Measurements from ENCODE around the gene DOCK2.
"Not testable (repeated sequence)": the region's sequence is repeated elsewhere in the genome, so short reads cannot be mapped to it uniquely, and the experiment has no call there.

The DOCK2 gene

DNA sequence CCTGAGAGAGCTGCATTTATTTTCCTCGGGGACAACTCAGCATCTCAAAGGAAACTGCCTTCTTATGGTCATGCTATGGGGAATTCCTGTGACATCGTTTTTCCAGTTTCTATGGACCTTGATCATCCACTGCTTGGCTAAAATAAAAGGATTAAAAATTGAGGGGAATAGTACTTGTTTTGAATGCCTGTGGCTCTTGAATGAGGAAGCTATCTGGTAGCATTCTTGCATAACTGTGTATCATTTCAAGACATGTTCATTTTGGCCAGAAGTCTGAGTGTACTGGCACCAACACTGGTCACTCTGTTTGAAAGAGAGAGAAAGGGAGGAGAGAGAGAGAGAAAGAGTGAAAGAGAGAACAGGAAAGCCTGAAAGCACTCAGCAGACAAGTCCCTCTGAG, 116.7 kb downstream of the DOCK2 start:
- DNase-seq (ENCODE audit: low spot score) (no peak), FAIRE-seq (no peak)

DNA sequence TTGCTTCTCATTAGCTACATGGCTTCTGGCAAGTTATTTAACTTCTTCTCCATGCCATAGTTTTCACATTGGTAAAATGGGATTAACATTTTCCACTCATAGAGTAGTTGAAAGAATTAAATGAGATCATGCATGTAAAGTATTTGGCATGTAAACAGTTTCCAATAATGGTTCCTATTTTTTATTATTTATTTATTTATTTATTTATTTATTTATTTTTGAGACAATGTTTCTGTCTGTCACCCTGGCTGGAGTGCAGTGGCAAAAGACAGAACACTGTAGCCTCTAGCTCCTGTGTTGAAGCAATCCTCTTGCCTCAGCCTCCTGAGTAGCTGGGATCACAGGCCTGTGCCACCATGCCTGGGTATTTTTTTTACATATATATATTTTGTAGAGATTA, 117.7 kb downstream of the DOCK2 start:
- DNase-seq (ENCODE audit: low spot score) (no peak), FAIRE-seq (no peak)

DNA sequence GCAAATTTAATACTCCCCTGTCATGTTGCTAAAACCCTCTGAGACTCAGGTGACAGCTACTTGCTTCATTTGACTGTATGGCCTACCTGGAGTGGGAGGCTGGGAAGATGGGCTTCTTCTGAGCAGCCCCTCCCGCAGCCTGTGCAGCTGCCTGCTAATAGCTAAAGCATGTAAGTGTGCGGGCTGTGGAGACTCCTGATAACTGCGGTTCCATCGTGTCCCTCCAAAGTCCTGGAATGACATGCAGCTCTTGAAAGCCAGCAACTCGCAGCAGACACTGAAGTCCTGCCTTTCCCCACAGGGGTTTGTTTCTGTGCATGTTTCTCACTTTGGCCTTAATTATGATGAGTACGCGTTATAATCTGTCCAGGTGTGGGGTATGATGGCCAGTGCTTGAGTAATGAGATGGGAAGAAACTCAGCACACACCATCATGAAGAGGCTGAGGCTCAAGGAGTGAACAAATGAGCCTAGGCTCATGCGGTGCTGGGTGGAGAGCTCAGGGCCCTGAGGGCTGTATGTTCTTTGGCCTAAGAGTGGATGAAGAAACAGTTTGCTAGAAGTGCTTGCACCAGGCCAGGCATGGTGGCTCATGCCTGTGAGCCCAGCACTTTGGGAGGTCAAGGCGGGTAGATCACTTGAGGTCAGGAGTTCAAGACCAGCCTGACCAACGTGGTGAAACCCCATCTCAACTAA, 119.1 kb downstream of the DOCK2 start:
- FAIRE-seq, result no peak
- no peak for DNase-seq (ENCODE audit: low spot score)

DNA sequence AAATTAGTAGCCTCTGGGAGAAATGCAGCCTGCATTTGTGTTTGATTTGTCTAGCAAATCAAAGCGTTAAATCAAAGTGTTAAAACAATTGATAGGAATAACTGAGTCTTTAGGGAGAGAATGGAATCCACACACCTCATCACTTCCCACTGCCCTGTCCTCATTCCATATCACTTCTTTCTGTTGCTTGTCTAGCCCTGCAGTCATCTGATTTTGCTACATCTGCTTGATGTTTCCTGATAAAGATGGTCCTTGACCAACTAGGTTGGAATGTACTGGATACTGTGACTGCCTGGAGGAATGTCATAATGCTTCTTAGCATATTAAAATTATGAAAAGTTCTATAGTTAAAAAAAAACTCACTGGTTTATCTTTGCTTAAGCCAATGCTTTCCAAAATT, 119.9 kb downstream of the DOCK2 start:
- DNase-seq (ENCODE audit: low spot score), result no peak
- FAIRE-seq, result no peak

DNA sequence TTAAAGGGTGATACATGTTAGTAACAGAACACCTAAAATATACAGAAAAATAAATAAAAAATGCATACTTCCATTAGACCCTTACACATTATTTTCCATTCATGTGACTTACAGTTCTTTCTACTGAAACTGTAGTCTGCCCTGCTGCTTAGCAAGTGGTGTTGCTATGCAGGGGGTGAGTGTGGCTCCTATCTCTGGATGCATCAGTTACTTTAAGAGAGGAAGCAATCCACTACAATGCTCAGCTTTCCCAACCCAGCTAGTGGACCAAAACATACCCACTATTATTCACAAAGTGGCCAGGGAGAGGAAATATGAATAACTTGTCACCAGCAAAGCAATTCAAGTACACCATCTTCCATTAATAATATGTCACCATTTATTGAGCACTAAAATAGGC, 121.8 kb downstream of the DOCK2 start:
- DNase-seq (ENCODE audit: low spot score) (no peak), FAIRE-seq (no peak)

DNA sequence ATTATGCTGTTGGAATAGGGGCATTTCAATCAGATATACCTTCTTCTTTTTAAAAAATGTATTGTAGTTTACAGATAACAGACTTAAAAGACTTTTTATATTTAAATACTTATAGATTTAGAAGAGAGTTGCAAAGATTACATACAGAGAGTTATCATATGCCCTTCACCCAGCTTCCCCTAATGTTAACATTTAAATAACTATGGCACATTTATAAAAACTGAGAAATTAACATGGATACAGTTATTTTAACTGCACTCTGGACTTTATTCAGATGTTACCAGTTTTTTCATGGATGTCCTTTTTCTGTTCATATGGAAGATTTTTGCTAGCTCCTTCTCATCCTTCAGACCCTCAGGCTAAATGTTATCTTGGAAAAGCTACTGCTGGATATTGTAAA, 123.2 kb downstream of the DOCK2 start:
- FAIRE-seq, result no peak
- DNase-seq (ENCODE audit: low spot score), result no peak

DNA sequence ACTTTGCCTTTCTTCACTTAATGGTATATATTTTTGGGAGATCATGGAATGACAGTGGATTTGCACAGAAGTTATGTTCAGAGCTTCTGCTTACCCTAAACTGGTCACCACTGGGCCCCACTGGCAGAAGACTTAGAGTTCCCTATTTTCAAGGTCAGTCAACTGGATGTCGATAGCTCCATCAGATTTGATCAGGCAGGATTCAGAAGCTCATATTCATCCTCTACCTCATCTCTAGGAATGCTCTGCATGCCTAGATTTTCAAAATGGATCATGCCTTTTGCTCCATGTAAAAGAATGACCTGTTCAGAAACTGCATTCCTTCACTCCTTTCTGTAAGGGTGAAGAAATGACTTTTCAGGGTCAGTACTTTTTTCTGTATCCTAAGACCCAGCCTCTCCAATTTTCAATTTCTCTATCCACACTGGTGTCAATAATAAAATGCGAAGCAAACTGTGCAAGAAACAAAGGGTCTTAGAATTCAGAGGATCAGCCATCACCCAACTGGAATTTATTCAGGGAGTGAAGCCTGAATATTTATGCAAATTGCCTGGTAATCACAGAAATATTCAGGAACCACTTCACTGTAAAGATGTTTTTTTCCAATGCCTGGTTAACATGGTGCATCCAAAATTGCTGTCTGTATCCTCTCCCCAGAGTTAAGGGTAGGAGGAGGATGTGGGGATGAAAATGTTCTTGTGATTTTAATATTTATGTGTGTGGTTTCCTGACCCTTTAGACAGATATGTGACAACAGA, 125.4 kb downstream of the DOCK2 start:
- no peak for FAIRE-seq

DNA sequence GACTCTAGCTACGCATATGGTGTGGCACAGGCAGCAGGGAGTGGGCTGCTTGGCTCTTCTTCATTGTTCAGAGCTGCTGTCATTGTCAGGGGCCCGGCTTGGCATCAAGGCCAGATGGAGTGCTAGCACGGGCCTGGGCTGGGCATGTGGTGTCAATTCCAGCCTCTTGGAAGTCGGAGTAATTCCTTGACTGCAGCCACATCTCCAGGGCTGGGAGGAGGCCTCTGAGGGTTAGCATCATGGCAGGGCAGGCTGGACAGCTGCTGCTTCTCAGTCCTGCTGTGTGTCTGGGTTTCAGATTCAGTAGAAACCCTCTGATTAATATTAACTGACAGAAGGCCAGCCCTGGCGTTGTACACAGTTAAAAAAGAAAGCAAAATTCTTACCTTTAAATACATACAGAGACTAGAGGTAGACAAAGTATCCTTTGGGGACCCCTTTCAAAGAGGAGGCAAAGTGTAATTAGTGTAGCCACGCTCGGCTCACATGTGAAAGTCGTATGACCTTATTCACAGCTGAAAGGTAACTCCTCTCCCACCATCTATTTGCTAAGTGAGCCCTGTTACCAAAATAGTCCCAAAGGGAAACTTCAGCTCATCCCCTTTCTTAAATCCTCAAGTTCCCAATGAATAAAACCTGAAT, 126.4 kb downstream of the DOCK2 start:
- FAIRE-seq (no peak), DNase-seq (ENCODE audit: low spot score) (no peak)

More for the DNA sequence above, 125.4 kb downstream of the DOCK2 start:
- DNase-seq (ENCODE audit: low spot score), result no peak

DNA sequence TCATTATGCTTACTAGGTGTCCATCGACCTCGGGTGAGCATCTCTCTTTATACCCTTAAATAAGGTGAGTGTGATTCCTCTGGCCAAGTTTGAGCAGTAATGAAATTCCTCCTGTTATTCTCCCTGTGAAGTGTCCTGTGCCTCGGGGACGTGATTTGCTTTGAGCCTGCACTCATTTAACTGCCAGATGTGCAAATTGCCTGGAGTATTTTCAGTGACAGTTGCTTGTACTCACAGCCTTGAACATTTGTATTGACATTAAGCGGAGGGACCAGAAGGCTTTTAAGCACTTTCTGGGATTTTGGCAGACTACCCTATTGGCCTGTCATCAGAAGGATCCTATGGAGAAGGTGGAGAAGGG, 126.9 kb downstream of the DOCK2 start:
- DNase-seq (ENCODE audit: low spot score) (no peak), FAIRE-seq (no peak)

DNA sequence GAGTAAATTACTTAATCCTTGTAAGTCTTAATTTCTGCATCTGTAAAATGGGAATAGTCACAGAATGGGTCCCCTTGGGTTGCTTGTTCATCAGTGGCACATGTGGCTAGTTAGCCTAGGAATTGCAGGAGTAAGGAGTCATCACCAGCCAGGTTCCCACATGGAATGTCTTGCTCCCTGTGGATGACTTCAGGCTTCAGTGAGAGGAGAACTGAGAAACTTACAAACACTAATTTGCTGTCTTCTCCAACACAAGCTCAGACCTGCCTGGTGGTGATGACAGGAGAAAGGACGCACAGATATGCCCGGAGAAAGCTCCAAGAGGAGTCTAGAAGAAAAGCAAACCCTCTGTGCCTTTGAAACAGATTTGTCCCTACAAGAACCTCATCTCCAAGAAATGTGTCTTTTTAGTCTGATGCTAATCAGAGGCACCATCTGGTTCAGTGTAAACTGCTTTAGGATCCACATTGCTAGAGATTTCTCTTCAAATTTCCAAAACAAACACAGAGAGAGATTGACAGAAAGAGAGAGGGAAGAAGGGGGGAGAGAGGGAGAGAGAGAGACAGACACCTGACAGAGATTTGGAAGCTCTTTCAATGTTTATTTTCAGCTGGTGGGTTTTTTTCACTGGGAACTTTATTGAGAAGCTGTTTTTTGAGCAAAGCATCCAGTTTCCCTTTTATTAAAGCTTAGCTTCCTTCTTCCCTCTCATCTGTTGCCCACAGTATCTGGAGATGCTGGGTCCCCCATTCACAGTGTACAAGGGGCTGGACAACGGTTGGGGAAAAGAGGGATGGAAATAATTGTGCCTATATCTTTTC, 128.3 kb downstream of the DOCK2 start:
- DNase-seq (ENCODE audit: low spot score), result no peak
- FAIRE-seq, result no peak

DNA sequence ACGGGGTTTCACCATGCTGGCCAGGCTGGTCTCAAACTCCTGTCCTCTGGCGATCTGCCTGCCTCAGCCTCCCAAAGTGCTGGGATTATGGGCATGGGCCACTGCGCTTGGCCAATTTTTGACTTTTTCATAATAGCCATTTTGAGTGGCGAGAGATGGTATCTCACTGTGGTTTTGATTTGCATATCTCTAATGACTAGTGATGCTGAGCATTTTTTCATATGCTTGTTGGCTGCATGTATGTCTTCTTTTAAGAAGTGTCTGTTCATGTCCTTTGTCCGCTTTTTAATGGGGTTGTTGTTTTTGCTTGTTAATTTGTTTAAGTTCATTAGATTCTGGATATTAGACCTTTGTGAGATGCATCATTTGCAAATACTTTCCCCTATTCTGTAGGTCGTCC, 129.9 kb downstream of the DOCK2 start:
- FAIRE-seq; DNase-seq (ENCODE audit: low spot score): not testable (repeated sequence)

DNA sequence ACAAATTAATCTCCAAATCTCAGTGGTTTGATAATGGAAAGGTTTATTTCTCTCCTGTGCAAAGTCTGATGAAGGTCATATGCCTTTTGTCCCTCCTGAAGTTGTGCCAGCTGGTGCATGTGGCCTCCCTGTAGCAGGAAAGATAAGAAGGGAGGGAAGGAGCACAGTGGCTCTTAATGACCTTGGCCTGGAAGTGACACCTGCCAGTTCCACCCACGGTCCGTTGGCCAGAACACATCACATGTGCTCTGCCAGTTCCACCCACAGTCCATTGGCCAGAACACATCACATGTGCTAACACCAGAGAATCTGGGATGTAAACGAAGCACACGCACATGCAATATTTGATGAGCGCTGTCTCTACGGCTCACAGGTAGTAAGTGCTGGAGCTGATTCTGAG, 130.9 kb downstream of the DOCK2 start:
- DNase-seq (ENCODE audit: low spot score) (no peak), FAIRE-seq (no peak)

DNA sequence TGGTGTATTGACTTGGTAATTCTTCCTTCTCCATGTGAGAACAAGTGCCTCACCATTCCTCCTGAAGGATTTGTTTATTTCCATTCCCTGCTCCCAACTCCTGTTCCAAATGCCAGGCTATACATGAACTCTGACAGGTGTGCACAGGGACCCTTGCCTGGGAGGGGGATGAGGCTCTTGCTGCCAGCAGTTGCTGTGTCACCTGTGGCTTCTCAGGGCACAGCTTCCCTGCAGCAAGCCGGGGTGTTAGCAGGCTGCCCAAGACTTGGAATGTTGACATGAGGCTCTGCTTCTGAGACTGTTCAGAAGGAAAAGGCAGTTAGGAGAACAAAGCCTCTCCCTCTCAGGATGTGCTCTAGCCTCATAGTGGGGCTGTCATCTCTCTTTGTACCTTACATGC, 131.3 kb downstream of the DOCK2 start:
- FAIRE-seq (no peak), DNase-seq (ENCODE audit: low spot score) (no peak)

DNA sequence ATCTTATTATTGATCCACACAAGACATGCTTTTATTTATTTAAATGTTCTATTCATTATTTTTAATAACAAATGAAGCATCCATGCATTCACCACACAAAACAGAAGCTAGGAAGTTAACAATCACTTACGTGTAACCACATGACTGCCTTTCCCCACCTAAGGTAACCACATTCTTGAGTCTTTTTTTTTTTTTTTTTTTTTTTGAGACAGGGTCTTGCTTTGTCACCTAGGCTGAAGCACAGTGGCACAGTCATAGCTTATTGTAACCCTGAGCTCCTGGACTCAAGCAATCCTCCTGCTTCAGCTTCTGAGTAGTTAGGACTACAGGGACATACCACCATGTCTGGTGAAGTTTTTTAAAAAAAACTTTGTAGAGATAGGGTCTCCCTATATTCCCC, 133.0 kb downstream of the DOCK2 start:
- DNase-seq (ENCODE audit: low spot score) (peak; percentile 52), FAIRE-seq (peak; percentile 45)

DNA sequence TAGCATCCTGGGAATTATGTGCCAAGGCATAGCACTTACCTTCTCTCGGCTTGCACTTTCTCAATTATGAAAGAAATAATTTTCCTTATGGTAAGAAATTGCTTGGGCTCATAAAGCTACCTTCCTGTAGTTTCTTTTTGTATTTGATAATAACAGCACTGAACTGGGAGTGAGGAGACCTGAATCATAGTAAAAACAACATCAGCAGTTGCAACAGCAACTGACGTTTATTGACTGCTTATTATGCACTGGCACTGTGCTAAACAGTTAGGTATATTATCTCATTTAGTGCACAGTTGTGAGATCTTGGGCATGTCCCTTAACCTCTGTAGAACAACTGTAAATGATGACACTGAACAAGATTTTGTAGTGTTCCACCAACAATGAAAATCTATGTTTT, 135.2 kb downstream of the DOCK2 start:
- FAIRE-seq, result no peak
- DNase-seq (ENCODE audit: low spot score), result no peak

DNA sequence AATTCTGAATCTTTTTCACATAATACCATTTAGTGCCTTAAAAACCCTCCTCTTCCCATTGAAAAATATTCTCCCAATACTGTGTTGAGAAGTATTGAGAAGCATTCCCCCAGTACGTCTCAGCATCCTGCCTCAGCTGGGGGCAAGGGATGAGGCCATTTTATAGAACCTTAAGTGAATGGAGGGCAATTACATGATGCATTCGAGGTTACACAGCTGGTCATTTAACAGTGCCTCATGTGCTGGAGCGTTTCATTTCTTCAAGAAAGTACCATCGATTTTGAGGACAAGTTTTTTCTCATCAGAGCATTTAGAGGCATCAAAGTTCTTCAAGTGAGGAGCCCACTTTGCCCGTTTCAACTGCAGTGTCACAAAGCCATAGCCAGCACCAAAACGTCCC, 135.6 kb downstream of the DOCK2 start:
- no peak for FAIRE-seq
- no peak for DNase-seq (ENCODE audit: low spot score)

DNA sequence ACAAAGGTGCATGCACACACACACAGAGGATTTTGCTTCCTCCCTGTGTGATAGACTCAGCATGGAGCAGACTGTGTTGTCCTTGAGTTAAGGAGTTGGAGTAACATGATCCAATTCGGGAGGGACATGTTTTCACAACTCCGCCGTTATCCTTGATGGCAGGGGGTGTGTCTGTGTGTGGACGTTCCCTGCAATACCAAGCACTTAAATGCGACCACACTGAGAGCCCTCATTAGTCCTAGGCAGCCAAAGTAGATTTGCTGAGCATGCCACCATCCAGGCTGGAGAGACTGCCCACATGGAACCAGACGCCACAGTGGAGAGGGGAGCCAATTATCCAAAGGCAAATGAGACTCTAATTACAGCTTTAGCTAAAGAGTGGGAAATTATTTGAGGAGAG, 140.1 kb downstream of the DOCK2 start:
- no peak for FAIRE-seq

DNA sequence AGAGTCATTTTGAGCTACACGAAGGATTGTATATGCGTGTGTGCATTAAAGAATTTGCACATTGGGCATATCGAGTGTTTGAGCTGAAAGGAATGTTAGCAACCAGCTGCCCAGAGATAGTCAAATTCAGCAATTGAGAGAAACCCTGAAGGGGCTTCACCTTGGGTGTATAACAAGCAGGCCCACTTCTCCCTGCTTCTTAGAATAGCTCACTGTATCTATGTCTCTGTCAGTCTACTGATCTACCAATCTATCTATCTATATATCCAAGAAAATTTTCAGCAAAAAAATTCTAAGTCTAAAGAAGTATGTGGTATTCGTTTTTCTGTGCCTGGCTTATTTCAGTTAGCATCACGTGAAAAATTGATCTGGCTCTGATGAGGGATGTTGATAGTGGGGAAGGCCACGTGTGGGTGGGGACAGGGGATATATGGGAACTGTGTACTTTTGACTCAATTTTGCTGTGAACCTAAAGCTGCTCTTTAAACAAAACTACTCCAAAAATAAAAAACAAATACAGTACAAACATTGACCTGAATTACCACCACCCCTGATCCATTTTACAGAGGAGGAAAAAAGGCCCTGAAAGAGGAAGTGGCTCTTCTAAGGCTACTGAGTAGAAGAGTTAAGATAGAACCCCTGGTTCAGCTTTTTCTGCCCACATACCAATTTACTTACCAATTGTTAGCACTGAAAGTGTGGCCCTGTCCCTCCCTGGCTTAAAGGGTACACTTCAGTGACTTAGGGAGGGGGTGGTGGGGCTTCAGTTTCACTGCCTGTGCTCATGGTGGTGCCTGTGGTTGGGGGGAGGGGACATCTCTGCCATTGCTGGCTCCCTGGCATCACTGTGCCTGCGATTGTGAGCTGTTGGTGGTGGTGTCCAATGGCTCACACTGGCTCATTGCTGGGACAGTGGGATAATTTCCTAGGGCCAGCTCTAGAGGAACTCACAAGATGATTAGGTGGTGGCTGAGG, 141.8 kb downstream of the DOCK2 start:
- DNase-seq (ENCODE audit: low spot score) (no peak), FAIRE-seq (no peak)

More for the DNA sequence above, 140.1 kb downstream of the DOCK2 start:
- no peak for DNase-seq (ENCODE audit: low spot score)

DNA sequence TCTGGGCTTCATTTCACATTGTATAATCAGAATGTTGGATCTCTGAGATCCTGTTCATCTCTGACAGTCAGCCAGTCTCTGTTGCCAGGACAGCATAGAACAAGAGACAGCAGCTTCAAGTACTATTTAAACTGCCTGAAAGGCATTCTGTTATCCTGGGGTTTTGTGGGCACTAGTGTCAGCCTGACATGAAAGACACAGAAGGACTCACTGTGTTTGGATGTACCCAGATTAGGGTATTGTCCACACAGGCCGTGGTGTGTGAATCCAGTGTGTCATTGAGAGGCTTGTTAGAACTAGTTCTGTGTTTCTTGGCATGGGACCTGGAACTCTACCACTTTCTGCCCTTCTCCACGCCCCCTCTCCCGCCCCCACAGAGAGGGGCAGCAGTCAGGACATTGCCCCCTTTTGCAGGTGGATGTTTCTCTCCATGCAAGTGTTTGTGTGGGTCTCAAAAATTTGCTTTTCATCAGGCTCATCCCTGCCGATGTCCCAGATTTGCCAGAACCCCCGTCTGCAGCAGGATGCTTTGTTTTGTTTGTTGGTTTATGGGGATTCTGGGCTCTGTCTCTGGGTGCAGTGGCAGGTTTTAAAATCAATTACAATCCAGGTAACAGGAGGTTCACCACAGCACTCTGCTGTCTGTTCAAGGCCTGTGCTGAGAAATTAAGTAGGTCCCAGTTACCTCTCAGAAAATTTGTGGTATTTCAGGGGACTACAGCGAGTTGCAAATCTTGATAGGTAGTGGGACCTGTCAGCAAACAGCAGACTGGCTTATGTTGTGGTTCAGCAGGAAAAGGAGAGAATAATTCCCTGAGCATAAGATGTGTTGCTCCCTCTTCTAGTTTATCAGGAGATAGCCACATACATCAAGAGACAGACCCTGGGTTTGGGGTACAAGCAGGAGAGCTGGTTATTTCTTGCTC, 144.6 kb downstream of the DOCK2 start:
- DNase-seq (ENCODE audit: low spot score), result no peak
- FAIRE-seq, result no peak

Measured in RCC 7860 (cell line).